Tibial artery (tissue), 4 donors: ENCODE results near the gene TNNC1.

Source experiments
- DNase-seq, 2 donors: peaks; one replicate each; pipeline ENCODE4 v3.0.0-alpha.2; 2019
- H3K27ac ChIP-seq, 2 donors: fragments of 200-600 bp; sonication (generic) in 1 of 2; 1 replicate in 1 of 2; 2 replicates in 1 of 2; pipeline ENCODE4 v1.5.1; 2018 to 2019; ENCODE audit warnings: mild to moderate bottlenecking in 1 of 2
- H3K27me3 ChIP-seq, 2 donors: fragments of 200-600 bp; sonication (generic) in 1 of 2; one replicate each; pipeline versions ENCODE4 v1.5.1 to v1.6.0; 2016 to 2019
- H3K36me3 ChIP-seq, 3 donors: fragments of 200-600 bp; sonication (generic) in 2 of 3; one replicate each; pipeline ENCODE4 v1.5.1; 2016 to 2019; ENCODE audit warnings: mild to moderate bottlenecking in 2 of 3
- H3K4me1 ChIP-seq, 4 donors: fragments of 200-600 bp; sonication (generic) in 2 of 4; 1 replicate in 3 of 4; 2 replicates in 1 of 4; pipeline ENCODE4 v1.5.1; 2016 to 2019
- H3K4me3 ChIP-seq, 2 donors: fragments of 200-600 bp; sonication (generic) in 1 of 2; 1 replicate in 1 of 2; 2 replicates in 1 of 2; pipeline ENCODE4 v1.5.1; 2018 to 2019; ENCODE audit warnings: mild to moderate bottlenecking in 2 of 2
- H3K9me3 ChIP-seq, 3 donors: fragments of 200-600 bp; sonication (generic) in 1 of 3; one replicate each; pipeline ENCODE4 v1.5.1; 2016 to 2019
- intact Hi-C: fragments of 100-400 bp; cut with DNase I; formaldehyde crosslinking; loops from one replicate; pipeline ENCODE4 v1.15.0; 2023; ENCODE audit warnings: low total_unique reads
- TF ChIP-seq, protein P1 (sequence below), 2 experiments: fragments of 200-600 bp in 1 of 2; fragments of 450-650 bp in 1 of 2; IDR thresholded peaks; one replicate each; pipeline ENCODE4 v1.5.1; 2017 to 2019; ENCODE audit warnings: antibody characterized with exemption in 2 of 2, mild to moderate bottlenecking in 1 of 2, moderate library complexity in 1 of 2

Gene TNNC1

GRCh38 chr3:52434491-52435115 is 19.2 kb downstream of the TNNC1 start:
- no peak overlapping the region for H3K27ac ChIP-seq
- no peaks in the 10 kb centered on the region for H3K36me3 ChIP-seq
- intact Hi-C loops: no loop called here
- H3K4me1 ChIP-seq: peaks cover 0 to 24% (median 0%) of the 10 kb centered on the region in 4 donors
- DNase-seq: peak in 1 of 2 donors; percentile 48
- H3K9me3 ChIP-seq: no peaks in the 10 kb centered on the region
- H3K4me3 ChIP-seq: no peak overlapping the region
- TF ChIP-seq, protein P1, sequence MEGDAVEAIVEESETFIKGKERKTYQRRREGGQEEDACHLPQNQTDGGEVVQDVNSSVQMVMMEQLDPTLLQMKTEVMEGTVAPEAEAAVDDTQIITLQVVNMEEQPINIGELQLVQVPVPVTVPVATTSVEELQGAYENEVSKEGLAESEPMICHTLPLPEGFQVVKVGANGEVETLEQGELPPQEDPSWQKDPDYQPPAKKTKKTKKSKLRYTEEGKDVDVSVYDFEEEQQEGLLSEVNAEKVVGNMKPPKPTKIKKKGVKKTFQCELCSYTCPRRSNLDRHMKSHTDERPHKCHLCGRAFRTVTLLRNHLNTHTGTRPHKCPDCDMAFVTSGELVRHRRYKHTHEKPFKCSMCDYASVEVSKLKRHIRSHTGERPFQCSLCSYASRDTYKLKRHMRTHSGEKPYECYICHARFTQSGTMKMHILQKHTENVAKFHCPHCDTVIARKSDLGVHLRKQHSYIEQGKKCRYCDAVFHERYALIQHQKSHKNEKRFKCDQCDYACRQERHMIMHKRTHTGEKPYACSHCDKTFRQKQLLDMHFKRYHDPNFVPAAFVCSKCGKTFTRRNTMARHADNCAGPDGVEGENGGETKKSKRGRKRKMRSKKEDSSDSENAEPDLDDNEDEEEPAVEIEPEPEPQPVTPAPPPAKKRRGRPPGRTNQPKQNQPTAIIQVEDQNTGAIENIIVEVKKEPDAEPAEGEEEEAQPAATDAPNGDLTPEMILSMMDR (IDR thresholded peaks at IDR 0.05): no peak
- no peaks in the 10 kb centered on the region for H3K27me3 ChIP-seq

- Histone ChIP-seq H3K9me3 (no peaks in the 10 kb centered on the region), H3K27me3 (no peaks in the 10 kb centered on the region), H3K36me3 (no peaks in the 10 kb centered on the region), H3K27ac (no peak overlapping the region), H3K4me1 (peaks cover 0 to 24% (median 0%) of the 10 kb centered on the region in 4 donors), H3K4me3 (no peak overlapping the region)
- TF ChIP-seq, protein P1 (IDR thresholded peaks at IDR 0.05): no peak
- DNase-seq: peak in 1 of 2 donors; percentile 29
- intact Hi-C loops: no loop called here
Observed at GRCh38 chr3:52433996-52434479, 19.8 kb downstream of the TNNC1 start.

- H3K4me3 ChIP-seq: no peak overlapping the region
- peak in 1 of 2 donors; percentile 10 for DNase-seq
- TF ChIP-seq, protein P1 (IDR thresholded peaks at IDR 0.05): no peak
- intact Hi-C loops: no loop called here
- H3K27me3 ChIP-seq: no peaks in the 10 kb centered on the region
- H3K4me1 ChIP-seq: peaks cover 0 to 23% (median 0%) of the 10 kb centered on the region in 4 donors
- H3K9me3 ChIP-seq: no peaks in the 10 kb centered on the region
- H3K27ac ChIP-seq: no peak overlapping the region
- no peaks in the 10 kb centered on the region for H3K36me3 ChIP-seq
Observed at GRCh38 chr3:52433328-52433995, 20.4 kb downstream of the TNNC1 start.

- Histone ChIP-seq H3K9me3 (no peaks in the 10 kb centered on the region), H3K27ac (no peak overlapping the region), H3K4me1 (peaks cover 0 to 19% (median 0%) of the 10 kb centered on the region in 4 donors), H3K27me3 (no peaks in the 10 kb centered on the region), H3K36me3 (no peaks in the 10 kb centered on the region), H3K4me3 (no peak overlapping the region)
- intact Hi-C loops: no loop called here
- TF ChIP-seq, protein P1 (IDR thresholded peaks at IDR 0.05): no peak
- DNase-seq: peak in 1 of 2 donors; percentile 42
Observed at GRCh38 chr3:52432691-52433141, 21.1 kb downstream of the TNNC1 start.

DNA sequence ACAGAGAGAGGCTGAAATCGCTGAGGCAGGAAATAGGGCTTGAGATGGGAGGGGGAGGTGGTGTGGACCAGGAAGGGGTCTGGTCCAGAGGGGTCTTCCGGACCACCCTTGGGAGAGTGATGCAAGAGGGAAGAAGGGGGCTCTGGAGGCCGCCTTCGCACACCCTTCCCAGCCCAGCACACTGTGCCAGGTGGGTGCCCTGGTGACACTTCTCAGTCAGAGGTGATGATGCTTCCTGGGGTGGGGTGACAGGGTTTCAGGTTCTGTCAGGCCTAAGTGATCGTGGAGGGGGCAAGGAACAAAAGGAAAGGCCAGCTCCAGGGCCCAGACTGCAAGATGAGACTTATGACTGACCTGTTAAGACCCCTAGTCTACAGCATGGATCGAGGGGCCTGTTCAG is 21.6 kb downstream of the TNNC1 start:
- TF ChIP-seq, protein P1 (IDR thresholded peaks at IDR 0.05): no peak
- DNase-seq: peak in 1 of 2 donors; percentile 24
- Histone ChIP-seq H3K4me3 (no peak overlapping the region), H3K9me3 (no peaks in the 10 kb centered on the region), H3K27me3 (no peaks in the 10 kb centered on the region), H3K4me1 (peaks cover 0 to 18% (median 0%) of the 10 kb centered on the region in 4 donors), H3K36me3 (no peaks in the 10 kb centered on the region), H3K27ac (no peak overlapping the region)
- intact Hi-C loops: no loop called here
